Measurements from ENCODE around the gene NAA60. TPM values are rescaled to one million over a fixed set of nuclear protein-coding genes. Genes with fewer than 3 reads are reported as not detected.

NAA60 gene
- total RNA-seq, result 49.7 to 52.2 TPM (median 50.6 TPM) in 3 replicates

DNA sequence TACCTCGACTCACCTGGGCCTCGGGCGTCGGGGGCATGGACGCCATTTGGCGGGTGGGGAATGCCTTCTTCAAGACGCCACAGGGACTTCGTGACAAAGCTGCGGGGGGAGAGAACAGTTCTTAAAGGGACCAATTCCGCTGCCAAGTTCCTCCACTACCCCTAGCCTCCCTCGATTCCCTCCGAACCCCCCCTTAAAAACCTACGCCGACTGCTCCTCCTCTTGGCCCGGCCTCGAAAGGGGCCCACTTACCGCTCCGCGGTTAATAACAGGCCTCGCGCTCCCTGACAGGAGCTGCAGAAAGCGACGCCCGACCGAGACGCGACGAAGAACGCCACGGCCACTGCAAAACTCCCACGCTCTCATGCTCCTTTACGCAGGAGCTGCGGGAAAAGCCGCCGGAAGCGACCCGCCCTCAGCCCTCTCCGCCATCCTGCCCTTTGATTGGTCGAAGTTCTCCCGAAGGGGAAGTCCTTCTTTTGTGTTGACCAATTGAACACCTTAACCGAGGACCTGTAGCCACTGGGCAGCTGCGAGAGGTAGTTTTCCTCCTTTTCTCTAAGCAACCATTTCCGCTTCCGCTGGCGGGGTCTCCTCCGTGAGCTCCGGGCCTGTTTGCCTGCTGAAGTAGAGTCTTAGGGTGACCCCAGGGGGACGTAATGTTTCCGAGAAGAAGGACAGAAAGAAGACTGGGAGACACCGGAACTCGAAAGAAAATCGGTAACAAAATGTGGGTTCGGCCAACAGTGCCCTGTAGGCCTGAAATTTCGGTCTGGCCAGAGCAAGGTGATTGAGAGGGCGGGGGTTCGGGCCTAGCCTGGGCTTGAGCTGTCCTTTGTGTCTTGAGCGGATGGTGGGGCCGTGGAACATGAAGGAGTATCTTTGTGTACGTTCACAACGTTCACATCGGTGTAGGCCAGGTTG lies at the start of gene NAA60, which contains the start of gene ZNF597:
Gene NAA60 (plus strand): TSS at position 573 of the 924 bp plus-strand sequence. CDS start 32,548 bp downstream, outside the sequence.
Gene ZNF597 (minus strand): TSS at position 397 of the 924 bp plus-strand sequence. CDS start 351 bp downstream, at position 46.
- Mint-ChIP-seq H3K27ac (peak within 1 kb of the TSS; percentile 99), H3K36me3 (peaks cover 31% of the 10 kb centered on the region), H3K4me1 (peaks cover 10% of the 10 kb centered on the region), H3K9me3 (peaks cover 16% of the 10 kb centered on the region), H3K4me3 (peak within 1 kb of the TSS; percentile 97), H3K27me3 (ENCODE audit: low read depth) (no peaks in the 10 kb centered on the region)
- TF ChIP-seq, protein P1, sequence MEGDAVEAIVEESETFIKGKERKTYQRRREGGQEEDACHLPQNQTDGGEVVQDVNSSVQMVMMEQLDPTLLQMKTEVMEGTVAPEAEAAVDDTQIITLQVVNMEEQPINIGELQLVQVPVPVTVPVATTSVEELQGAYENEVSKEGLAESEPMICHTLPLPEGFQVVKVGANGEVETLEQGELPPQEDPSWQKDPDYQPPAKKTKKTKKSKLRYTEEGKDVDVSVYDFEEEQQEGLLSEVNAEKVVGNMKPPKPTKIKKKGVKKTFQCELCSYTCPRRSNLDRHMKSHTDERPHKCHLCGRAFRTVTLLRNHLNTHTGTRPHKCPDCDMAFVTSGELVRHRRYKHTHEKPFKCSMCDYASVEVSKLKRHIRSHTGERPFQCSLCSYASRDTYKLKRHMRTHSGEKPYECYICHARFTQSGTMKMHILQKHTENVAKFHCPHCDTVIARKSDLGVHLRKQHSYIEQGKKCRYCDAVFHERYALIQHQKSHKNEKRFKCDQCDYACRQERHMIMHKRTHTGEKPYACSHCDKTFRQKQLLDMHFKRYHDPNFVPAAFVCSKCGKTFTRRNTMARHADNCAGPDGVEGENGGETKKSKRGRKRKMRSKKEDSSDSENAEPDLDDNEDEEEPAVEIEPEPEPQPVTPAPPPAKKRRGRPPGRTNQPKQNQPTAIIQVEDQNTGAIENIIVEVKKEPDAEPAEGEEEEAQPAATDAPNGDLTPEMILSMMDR (IDR thresholded peaks at IDR 0.05; ENCODE audit: unreplicated experiment), result no peak
- peak; percentile 59 to 73 for DNase-seq (ENCODE audit: low spot score in 2 of 2, unreplicated experiment in 2 of 2)

DNA sequence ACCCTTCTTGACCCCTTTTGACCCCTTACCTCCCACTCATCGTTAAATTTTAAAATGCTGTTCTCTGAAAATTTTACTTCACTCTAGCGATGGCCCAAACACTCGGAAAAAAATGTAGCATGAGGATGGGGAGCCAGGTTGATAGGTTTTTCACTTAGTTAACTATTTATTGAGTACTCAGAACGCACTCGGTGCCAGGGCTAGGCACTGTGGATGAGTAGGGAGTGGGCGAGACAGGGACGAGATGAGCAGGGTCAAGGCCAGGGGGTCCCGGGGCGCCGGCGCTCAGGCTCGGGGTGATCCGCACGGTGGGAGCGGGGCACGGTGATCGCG lies 43.1 kb upstream of the NAA60 start:
- peak overlapping the region; percentile 87 for H3K27ac Mint-ChIP-seq
- peaks cover 34% of the 10 kb centered on the region for H3K9me3 Mint-ChIP-seq
- TF ChIP-seq, protein P1 (IDR thresholded peaks at IDR 0.05; ENCODE audit: unreplicated experiment), result no peak
- H3K27me3 Mint-ChIP-seq (ENCODE audit: low read depth), result no peaks in the 10 kb centered on the region
- H3K4me3 Mint-ChIP-seq, result peak overlapping the region; percentile 80
- H3K4me1 Mint-ChIP-seq, result peaks cover 13% of the 10 kb centered on the region
- DNase-seq (ENCODE audit: low spot score in 2 of 2, unreplicated experiment in 2 of 2), result no peak
- peaks cover 62% of the 10 kb centered on the region for H3K36me3 Mint-ChIP-seq

DNA sequence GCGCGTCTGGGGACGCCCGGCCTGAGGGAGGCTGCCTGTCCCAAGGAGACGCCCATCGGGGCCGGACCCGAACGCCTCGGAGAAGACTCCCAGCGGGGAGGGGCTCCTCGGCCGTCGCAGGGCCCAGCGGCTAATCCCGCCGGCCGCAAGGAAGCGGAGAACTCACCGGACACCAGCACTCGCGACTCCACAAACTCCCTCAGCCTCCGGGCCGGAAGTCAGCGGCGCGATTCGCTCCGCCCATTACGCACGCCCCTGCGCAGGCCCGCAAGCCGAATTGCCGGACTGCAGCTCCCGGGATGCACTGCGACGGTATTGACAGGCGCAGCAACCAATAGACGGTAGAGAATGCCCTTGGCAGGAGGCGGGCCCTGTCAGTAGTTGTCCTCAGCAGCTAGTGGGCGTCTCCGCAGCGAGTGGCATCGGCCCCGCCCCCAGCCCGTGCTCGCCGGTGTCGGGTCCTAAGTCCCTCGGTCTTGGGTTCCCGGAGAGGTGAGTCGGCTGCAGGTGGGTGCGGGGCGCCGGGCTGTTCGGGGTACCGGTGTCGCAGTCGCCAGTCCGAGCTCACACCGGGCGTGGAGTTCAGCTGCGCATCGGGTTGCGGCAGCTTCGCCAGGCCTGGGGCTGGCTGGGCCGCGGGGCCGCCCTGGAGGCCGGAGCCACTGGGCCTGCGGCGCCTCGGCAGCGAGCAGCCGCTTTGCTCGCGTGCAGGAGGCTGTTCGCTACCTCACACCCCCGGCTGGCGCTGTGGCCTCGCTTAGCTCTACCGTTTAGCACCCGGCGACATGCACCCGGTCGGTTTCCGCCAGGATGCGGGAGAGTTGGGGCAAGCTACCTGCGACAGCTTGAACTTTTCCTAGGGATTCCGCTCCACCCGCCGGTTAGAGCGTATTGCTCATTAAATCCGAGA lies 42.4 kb upstream of the NAA60 start, which contains the start of the genes ZNF174 and ZSCAN32:
Gene ZNF174 (plus strand): TSS at position 437 of the 910 bp plus-strand sequence. CDS start 790 bp downstream, outside the sequence.
Gene ZSCAN32 (minus strand): TSS at position 226 of the 910 bp plus-strand sequence. CDS start 3,447 bp downstream, outside the sequence.
- Mint-ChIP-seq H3K9me3 (peaks cover 37% of the 10 kb centered on the region), H3K4me3 (peak within 1 kb of the TSS; percentile 80), H3K27ac (peak within 1 kb of the TSS; percentile 94), H3K27me3 (ENCODE audit: low read depth) (no peaks in the 10 kb centered on the region), H3K36me3 (peaks cover 62% of the 10 kb centered on the region), H3K4me1 (peaks cover 13% of the 10 kb centered on the region)
- peak; percentile 98 to 99 for DNase-seq (ENCODE audit: low spot score in 2 of 2, unreplicated experiment in 2 of 2)
- TF ChIP-seq, protein P1 (IDR thresholded peaks at IDR 0.05; ENCODE audit: unreplicated experiment), result no peak

DNA sequence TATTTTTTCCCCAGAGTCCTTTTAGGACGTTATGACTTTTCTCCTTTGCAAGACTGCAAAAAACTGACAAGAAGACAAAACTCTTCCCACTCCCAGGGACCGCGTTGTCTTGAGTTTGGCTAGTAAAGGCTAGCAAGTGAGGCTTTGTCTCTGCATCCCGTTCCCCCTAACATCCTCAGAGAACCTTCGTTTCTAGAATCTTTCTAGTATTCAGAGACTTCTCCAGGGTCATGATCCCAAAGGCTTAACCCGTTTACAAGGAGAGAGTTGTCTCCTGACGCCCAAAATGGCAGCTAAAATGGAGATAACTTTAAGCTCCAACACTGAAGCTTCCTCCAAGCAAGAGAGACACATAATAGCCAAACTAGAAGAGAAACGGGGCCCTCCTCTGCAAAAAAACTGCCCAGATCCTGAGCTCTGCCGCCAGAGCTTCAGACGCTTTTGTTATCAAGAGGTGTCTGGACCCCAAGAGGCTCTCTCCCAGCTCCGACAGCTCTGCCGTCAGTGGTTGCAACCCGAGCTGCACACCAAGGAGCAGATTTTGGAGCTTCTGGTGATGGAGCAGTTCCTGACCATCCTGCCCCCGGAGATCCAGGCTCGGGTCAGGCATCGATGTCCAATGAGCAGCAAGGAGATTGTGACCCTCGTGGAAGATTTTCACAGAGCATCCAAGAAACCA lies 41.6 kb upstream of the NAA60 start:
- peak overlapping the region; percentile 80 for H3K4me3 Mint-ChIP-seq
- H3K4me1 Mint-ChIP-seq, result peaks cover 13% of the 10 kb centered on the region
- H3K9me3 Mint-ChIP-seq, result peaks cover 39% of the 10 kb centered on the region
- DNase-seq (ENCODE audit: low spot score in 2 of 2, unreplicated experiment in 2 of 2), result no peak
- peak overlapping the region; percentile 94 for H3K27ac Mint-ChIP-seq
- TF ChIP-seq, protein P1 (IDR thresholded peaks at IDR 0.05; ENCODE audit: unreplicated experiment), result no peak
- no peaks in the 10 kb centered on the region for H3K27me3 Mint-ChIP-seq (ENCODE audit: low read depth)
- H3K36me3 Mint-ChIP-seq, result peaks cover 63% of the 10 kb centered on the region

Data from mesothelial cell of epicardium (in vitro differentiated cells).